HepG2 (cell line): ENCODE results near the gene KAT6B.

Source experiments
- CBFB ChIP-seq: sonication (generic); formaldehyde crosslinking; IDR thresholded peaks from 2 replicates; pipeline ENCODE4 v1.4.0; 2020; ENCODE audit warnings: missing genetic modification reagents
- CBX5 ChIP-seq: sonication (generic); formaldehyde crosslinking; IDR thresholded peaks from 2 replicates; pipeline ENCODE4 v1.4.0; 2020; ENCODE audit warnings: missing genetic modification reagents, borderline replicate concordance
- GZF1 ChIP-seq: sonication (generic); formaldehyde crosslinking; IDR thresholded peaks from 2 replicates; pipeline ENCODE4 v1.5.1; 2020; ENCODE audit warnings: mild to moderate bottlenecking, missing genetic modification reagents
- HIVEP1 ChIP-seq: sonication (generic); formaldehyde crosslinking; IDR thresholded peaks from 2 replicates; pipeline ENCODE4 v1.4.0; 2020; ENCODE audit warnings: mild to moderate bottlenecking, missing genetic modification reagents
- HOMEZ ChIP-seq: IDR thresholded peaks from 2 replicates; pipeline ENCODE4 v1.6.1; 2016; ENCODE audit warnings: low read depth
- JUND ChIP-seq: sonication (generic); formaldehyde crosslinking; IDR thresholded peaks from 2 replicates; pipeline ENCODE4 v1.8.0; 2022; ENCODE audit warnings: mild to moderate bottlenecking, missing genetic modification reagents
- KDM4B ChIP-seq: sonication (generic); formaldehyde crosslinking; IDR thresholded peaks from 2 replicates; pipeline ENCODE4 v1.4.0; 2020; ENCODE audit warnings: missing genetic modification reagents
- MYC ChIP-seq: sonication (generic); formaldehyde crosslinking; IDR thresholded peaks from 2 replicates; pipeline ENCODE4 v1.9.0; 2021; ENCODE audit warnings: missing genetic modification reagents, borderline replicate concordance
- POLR2A ChIP-seq, 2 experiments: IDR thresholded peaks; 2 replicates each; pipeline ENCODE4 v1.6.1; 2011; ENCODE audit warnings: low read depth in 2 of 2, low read length in 2 of 2, mild to moderate bottlenecking in 1 of 2, moderate library complexity in 1 of 2; ENCODE audit not compliant: insufficient read depth in 1 of 2
- POLR2AphosphoS5 ChIP-seq: IDR thresholded peaks from 2 replicates; pipeline ENCODE4 v1.6.1; 2012; ENCODE audit warnings: low read depth, low read length
- TARDBP ChIP-seq: sonication (generic); formaldehyde crosslinking; IDR thresholded peaks from 2 replicates; pipeline ENCODE4 v1.8.0; 2022; ENCODE audit warnings: mild to moderate bottlenecking, missing genetic modification reagents
- TF ChIP-seq, protein P1 (sequence below): sonication (generic); formaldehyde crosslinking; IDR thresholded peaks from 2 replicates; pipeline ENCODE4 v1.4.0; 2020; ENCODE audit warnings: missing genetic modification reagents
- TF ChIP-seq, protein P2 (sequence below): sonication (generic); formaldehyde crosslinking; IDR thresholded peaks from 2 replicates; pipeline ENCODE4 v1.5.0; 2020; ENCODE audit warnings: mild to moderate bottlenecking, missing genetic modification reagents, moderate library complexity
- TF ChIP-seq, protein P3 (sequence below): IDR thresholded peaks from 2 replicates; pipeline ENCODE4 v1.6.1; 2012; ENCODE audit warnings: inconsistent platforms

DNA sequence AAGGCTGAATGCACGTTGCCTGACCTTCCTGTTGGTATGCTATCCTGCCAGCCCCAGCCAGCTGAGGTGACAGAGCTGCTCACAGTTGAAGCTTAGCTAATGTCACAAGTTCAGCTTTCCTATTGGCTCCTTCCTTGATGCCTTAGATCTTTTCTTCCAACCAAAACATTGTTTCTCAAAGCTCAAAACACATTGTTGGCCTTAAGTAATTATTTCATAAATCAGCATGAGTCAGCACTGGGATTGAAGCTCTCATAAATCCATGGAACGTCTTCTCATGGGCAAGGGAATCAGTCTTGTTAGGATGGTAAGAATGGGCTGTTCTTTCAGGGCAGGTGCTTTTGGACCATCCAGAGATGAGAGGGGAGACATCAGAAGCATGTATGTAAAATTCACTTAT is 157.0 kb downstream of the KAT6B start:
- TF ChIP-seq, protein P1, sequence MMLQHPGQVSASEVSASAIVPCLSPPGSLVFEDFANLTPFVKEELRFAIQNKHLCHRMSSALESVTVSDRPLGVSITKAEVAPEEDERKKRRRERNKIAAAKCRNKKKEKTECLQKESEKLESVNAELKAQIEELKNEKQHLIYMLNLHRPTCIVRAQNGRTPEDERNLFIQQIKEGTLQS (CRISPR knock-in tag) = no peak
- TF ChIP-seq GZF1 (CRISPR knock-in tag) (no peak), KDM4B (no peak), JUND (no peak), POLR2A (IDR thresholded peaks at IDR 0.05; ENCODE audit: insufficient read depth in 1 of 2, low read depth in 2 of 2, low read length in 2 of 2) (no peak), HIVEP1 (CRISPR knock-in tag) (no peak), TARDBP (no peak), CBX5 (CRISPR knock-in tag) (no peak), POLR2AphosphoS5 (no peak), HOMEZ (CRISPR knock-in tag) (no peak), MYC (no peak), CBFB (no peak)
- TF ChIP-seq, protein P2, sequence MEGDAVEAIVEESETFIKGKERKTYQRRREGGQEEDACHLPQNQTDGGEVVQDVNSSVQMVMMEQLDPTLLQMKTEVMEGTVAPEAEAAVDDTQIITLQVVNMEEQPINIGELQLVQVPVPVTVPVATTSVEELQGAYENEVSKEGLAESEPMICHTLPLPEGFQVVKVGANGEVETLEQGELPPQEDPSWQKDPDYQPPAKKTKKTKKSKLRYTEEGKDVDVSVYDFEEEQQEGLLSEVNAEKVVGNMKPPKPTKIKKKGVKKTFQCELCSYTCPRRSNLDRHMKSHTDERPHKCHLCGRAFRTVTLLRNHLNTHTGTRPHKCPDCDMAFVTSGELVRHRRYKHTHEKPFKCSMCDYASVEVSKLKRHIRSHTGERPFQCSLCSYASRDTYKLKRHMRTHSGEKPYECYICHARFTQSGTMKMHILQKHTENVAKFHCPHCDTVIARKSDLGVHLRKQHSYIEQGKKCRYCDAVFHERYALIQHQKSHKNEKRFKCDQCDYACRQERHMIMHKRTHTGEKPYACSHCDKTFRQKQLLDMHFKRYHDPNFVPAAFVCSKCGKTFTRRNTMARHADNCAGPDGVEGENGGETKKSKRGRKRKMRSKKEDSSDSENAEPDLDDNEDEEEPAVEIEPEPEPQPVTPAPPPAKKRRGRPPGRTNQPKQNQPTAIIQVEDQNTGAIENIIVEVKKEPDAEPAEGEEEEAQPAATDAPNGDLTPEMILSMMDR (CRISPR knock-in tag) = no peak
- TF ChIP-seq, protein P3, sequence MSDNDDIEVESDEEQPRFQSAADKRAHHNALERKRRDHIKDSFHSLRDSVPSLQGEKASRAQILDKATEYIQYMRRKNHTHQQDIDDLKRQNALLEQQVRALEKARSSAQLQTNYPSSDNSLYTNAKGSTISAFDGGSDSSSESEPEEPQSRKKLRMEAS = no peak
